CD8-positive, alpha-beta memory T cell (primary cell): ENCODE measurements around the gene ERCC5. TPM values are rescaled to one million over a fixed set of nuclear protein-coding genes. Genes with fewer than 3 reads are reported as not detected.

Source experiments
- CTCF ChIA-PET: fragments of 350-600 bp; sonication (Branson Sonifier 250); formaldehyde crosslinking; loops from one replicate; lab custom pipeline; 2021; ENCODE audit warnings: antibody characterized with exemption; lab: Charles Lee
- POLR2A ChIA-PET: fragments of 350-600 bp; sonication (Branson Sonifier 250); formaldehyde crosslinking; loops from one replicate; lab custom pipeline; 2021; ENCODE audit warnings: antibody characterized with exemption; lab: Charles Lee
- DNase-seq, 5 donors: peaks; one replicate each; pipeline versions ENCODE4 v3.0.0 to v3.0.0-alpha.2; 2020 to 2022; ENCODE audit warnings: mixed read lengths in 1 of 5
- H3K27ac ChIP-seq: one replicate; pipeline ENCODE4 v1.7.0; 2013; ENCODE audit warnings: low read depth, mild to moderate bottlenecking, low read length, moderate library complexity
- H3K27me3 ChIP-seq: 2 replicates; pipeline ENCODE4 v1.7.0; 2013; ENCODE audit warnings: low read length, mild to moderate bottlenecking; ENCODE audit not compliant: insufficient read depth, poor library complexity, severe bottlenecking
- H3K36me3 ChIP-seq: 2 replicates; pipeline ENCODE4 v1.7.0; 2013; ENCODE audit warnings: mild to moderate bottlenecking, low read length, moderate library complexity; ENCODE audit not compliant: insufficient read depth
- H3K4me1 ChIP-seq: 2 replicates; pipeline ENCODE4 v1.7.0; 2013; ENCODE audit warnings: mild to moderate bottlenecking, low read length, moderate library complexity; ENCODE audit not compliant: insufficient read depth
- H3K4me3 ChIP-seq: 2 replicates; pipeline ENCODE4 v1.7.0; 2013; ENCODE audit warnings: mild to moderate bottlenecking, low read length
- H3K9me3 ChIP-seq: 2 replicates; pipeline ENCODE4 v1.7.0; 2013; ENCODE audit warnings: mild to moderate bottlenecking, low read length
- H3K27ac Mint-ChIP-seq, 8 donors: one replicate each; pipeline ENCODE4 v1.8.0; 2020 to 2021; ENCODE audit warnings: mixed read lengths in 8 of 8, mild to moderate bottlenecking in 6 of 8, inconsistent platforms in 3 of 8, moderate library complexity in 3 of 8
- H3K27me3 Mint-ChIP-seq, 2 donors: one replicate each; pipeline ENCODE4 v1.8.0; 2020 to 2021; ENCODE audit warnings: mixed read lengths in 2 of 2, mild to moderate bottlenecking in 1 of 2, moderate library complexity in 1 of 2
- H3K36me3 Mint-ChIP-seq, 3 donors: one replicate each; pipeline ENCODE4 v1.8.0; 2020 to 2021; ENCODE audit warnings: mixed read lengths in 3 of 3, inconsistent platforms in 1 of 3, mild to moderate bottlenecking in 1 of 3
- H3K4me1 Mint-ChIP-seq, 3 donors: one replicate each; pipeline ENCODE4 v1.8.0; 2020 to 2021; ENCODE audit warnings: mixed read lengths in 3 of 3, inconsistent platforms in 1 of 3, mild to moderate bottlenecking in 1 of 3
- H3K4me3 Mint-ChIP-seq, 7 donors: one replicate each; pipeline ENCODE4 v1.8.0; 2020 to 2021; ENCODE audit warnings: mixed read lengths in 7 of 7, mild to moderate bottlenecking in 6 of 7, moderate library complexity in 4 of 7, inconsistent platforms in 2 of 7
- H3K9me3 Mint-ChIP-seq, 5 donors: one replicate each; pipeline ENCODE4 v1.8.0; 2020 to 2022; ENCODE audit warnings: mixed read lengths in 5 of 5, mild to moderate bottlenecking in 3 of 5, moderate library complexity in 2 of 5, inconsistent platforms in 1 of 5
- polyA plus RNA-seq: library from polyadenylated mRNA; unstranded; fragments of 300-500 nt; fragmentation: Illumina TruSeq; gene quantifications from one replicate; pipeline ENCODE4 v1.2.3, GENCODE V29; 2021
- total RNA-seq, 2 experiments: library from RNA; stranded (reverse); gene quantifications; one replicate each; pipeline ENCODE4 v1.2.3, GENCODE V29; 2021

The ERCC5 gene
- total and polyA plus RNA-seq, 3 experiments from 2014 or later, result 48.0 to 60.3 (median 48.8) TPM

DNA sequence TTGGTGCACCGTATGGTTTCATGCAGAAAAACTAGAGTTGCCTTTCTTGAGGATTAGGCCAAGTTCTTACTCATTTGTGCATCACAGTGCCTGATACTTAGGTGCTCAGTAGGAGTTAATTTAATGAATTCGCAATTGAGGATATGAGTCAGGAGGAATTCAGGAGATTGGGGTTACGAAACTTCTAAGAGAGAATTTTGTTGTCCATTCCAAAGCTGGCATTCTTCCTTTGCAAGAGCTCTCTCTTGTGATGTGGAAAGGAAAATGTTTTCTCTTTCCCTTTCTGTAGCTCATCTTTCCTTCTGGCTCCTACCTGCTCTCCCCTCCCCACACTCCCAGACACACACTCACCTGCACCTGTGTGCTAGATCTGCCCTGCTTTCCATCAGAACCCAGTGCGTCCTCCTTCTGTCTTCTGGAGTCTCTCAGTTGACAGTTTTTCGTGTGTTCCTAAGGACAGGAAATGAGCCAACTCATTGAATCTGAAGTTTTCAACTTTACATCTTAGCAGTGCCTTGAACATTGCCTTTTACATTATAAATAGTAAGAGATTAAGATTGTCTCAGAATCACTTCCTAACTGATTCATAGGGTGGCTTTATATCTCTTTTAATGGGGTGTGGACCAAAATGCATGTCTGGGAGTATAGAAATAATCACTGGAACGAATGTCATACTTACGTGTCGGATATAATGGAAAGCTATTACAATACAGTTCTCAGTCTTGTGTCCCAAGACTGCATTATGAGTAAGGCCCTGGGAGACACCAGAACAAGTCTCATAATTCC lies 19.7 kb upstream of the ERCC5 start:
- Mint-ChIP-seq H3K27me3 (no peaks in the 10 kb centered on the region), H3K27ac (peak overlapping the region in 2 of 8 donors; percentile 45 to 52), H3K4me1 (no peaks in the 10 kb centered on the region), H3K9me3 (no peaks in the 10 kb centered on the region), H3K36me3 (peaks cover 12 to 47% (median 13%) of the 10 kb centered on the region in 3 donors), H3K4me3 (no peak overlapping the region)
- CTCF ChIA-PET, result no interaction called here
- Histone ChIP-seq H3K4me3 (no peak overlapping the region), H3K4me1 (no peaks in the 10 kb centered on the region), H3K27ac (no peak overlapping the region), H3K36me3 (no peaks in the 10 kb centered on the region), H3K9me3 (no peaks in the 10 kb centered on the region), H3K27me3 (no peaks in the 10 kb centered on the region)
- no peak for DNase-seq
- POLR2A ChIA-PET, result no interaction called here

DNA sequence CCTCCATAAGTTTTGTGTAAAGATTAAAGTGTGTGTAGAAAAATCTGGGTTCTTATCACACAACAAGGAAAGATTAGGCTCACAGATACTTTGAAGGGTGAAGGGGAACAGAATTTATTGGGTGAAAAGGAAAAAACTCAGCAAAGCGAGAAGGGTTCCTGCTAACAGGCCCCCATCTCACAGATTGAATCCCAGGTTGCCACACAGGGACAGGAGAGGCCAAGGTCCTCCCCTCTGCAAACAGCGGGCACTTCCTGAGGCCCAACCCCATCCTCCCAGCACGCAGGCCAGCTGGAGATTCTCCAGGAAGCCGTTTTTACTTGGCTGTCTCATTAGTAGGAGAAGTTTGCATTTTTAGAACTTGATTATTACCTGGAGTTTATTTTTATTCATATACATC lies 15.2 kb upstream of the ERCC5 start:
- no peaks in the 10 kb centered on the region for H3K27me3 ChIP-seq
- ChIA-PET CTCF (interaction anchor here (1.0 to 1.2 kb wide), 2 partner anchors 9 to 30 kb away, joined by 3 to 4 read pairs; no protein-coding TSS in a partner anchor), POLR2A (no interaction called here)
- H3K9me3 Mint-ChIP-seq, result no peaks in the 10 kb centered on the region
- no peak overlapping the region for H3K27ac ChIP-seq
- H3K36me3 Mint-ChIP-seq, result peaks cover 0 to 44% (median 6%) of the 10 kb centered on the region in 3 donors
- H3K4me1 ChIP-seq, result no peaks in the 10 kb centered on the region
- no peaks in the 10 kb centered on the region for H3K9me3 ChIP-seq
- no peaks in the 10 kb centered on the region for H3K4me1 Mint-ChIP-seq
- H3K4me3 ChIP-seq, result no peak overlapping the region
- DNase-seq, result no peak
- no peak overlapping the region for H3K4me3 Mint-ChIP-seq
- peak overlapping the region in 2 of 8 donors; percentile 6 to 54 for H3K27ac Mint-ChIP-seq
- no peaks in the 10 kb centered on the region for H3K36me3 ChIP-seq
- H3K27me3 Mint-ChIP-seq, result no peaks in the 10 kb centered on the region

DNA sequence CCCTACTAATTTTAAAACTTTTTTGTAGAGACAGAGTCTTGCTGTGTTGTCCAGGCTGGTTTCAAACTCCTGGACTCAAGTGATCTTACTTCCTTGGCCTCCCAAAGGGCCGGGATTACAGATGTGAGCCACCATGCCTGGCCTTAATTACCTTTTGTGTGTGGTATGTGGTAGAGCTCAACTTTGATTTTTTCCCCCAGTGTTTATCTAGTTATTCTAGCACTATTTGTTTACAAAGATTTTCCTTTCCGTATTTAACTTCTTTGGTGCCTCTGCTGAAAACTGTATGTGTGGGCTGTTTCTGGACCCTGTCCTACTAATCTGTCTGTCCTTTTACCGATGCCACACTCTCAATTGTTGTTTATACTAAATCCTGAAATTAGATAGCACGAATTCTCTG lies 9.4 kb upstream of the ERCC5 start:
- Mint-ChIP-seq H3K9me3 (no peaks in the 10 kb centered on the region), H3K4me3 (no peak overlapping the region), H3K36me3 (peaks cover 0 to 50% (median 16%) of the 10 kb centered on the region in 3 donors), H3K27me3 (no peaks in the 10 kb centered on the region), H3K27ac (peak overlapping the region in 1 of 8 donors; percentile 7), H3K4me1 (no peaks in the 10 kb centered on the region)
- H3K4me1 ChIP-seq, result no peaks in the 10 kb centered on the region
- H3K36me3 ChIP-seq, result no peaks in the 10 kb centered on the region
- no peak overlapping the region for H3K4me3 ChIP-seq
- H3K27ac ChIP-seq, result no peak overlapping the region
- H3K27me3 ChIP-seq, result no peaks in the 10 kb centered on the region
- H3K9me3 ChIP-seq, result no peaks in the 10 kb centered on the region
- CTCF ChIA-PET, result interaction anchor here (0.8 kb wide), 1 partner anchor 36 kb away, joined by 3 read pairs; no protein-coding TSS in a partner anchor
- POLR2A ChIA-PET, result no interaction called here
- DNase-seq, result no peak

DNA sequence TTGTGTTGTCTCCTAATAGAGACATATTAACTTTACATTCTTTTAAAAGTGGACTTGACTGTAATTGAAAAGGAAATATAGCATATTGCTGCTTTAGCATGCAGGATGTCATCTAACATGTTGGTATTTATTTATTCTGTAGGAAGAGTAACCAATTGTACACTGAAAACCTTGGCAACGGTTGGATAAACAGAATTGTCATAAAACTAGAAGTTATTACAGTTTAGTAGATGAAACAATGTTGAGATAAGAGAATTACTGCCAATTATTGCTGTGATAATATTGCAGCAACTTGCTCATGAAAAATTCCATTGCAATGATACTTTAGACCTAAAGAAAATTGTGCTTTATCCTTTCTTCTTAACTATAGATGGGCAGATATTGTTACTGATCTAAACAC lies 7.6 kb upstream of the ERCC5 start:
- CTCF ChIA-PET, result no interaction called here
- H3K27me3 Mint-ChIP-seq, result no peaks in the 10 kb centered on the region
- Histone ChIP-seq H3K27me3 (no peaks in the 10 kb centered on the region), H3K9me3 (no peaks in the 10 kb centered on the region), H3K27ac (no peak overlapping the region), H3K36me3 (no peaks in the 10 kb centered on the region), H3K4me3 (no peak overlapping the region), H3K4me1 (no peaks in the 10 kb centered on the region)
- peaks cover 0 to 43% (median 16%) of the 10 kb centered on the region in 3 donors for H3K36me3 Mint-ChIP-seq
- no peak overlapping the region for H3K4me3 Mint-ChIP-seq
- no peak overlapping the region for H3K27ac Mint-ChIP-seq
- no peaks in the 10 kb centered on the region for H3K4me1 Mint-ChIP-seq
- H3K9me3 Mint-ChIP-seq, result no peaks in the 10 kb centered on the region
- DNase-seq, result no peak
- POLR2A ChIA-PET, result no interaction called here

DNA sequence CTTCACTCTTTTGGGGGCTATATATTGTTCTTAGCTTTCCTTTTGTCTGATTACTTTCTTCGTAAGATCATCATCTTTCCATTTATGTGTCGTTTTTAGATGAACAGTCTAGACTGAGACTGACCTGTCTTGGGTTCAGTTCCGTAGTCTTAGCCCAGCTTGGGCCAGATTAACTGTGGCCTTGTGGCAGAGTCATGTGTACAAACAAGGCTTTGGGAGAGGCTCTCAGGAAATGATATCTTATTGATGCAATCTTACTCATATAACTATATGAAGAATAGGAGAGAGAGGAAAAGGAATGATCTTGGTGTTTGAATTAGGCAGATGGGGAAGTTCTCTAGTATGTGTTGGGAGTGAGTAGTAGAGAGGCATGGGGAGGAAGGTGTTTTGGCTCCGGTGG lies 6.8 kb upstream of the ERCC5 start:
- peak overlapping the region in 3 of 8 donors; percentile 0 to 2 (median 1) for H3K27ac Mint-ChIP-seq
- ChIA-PET CTCF (no interaction called here), POLR2A (no interaction called here)
- H3K4me3 ChIP-seq, result no peak overlapping the region
- H3K27me3 Mint-ChIP-seq, result no peaks in the 10 kb centered on the region
- no peaks in the 10 kb centered on the region for H3K9me3 Mint-ChIP-seq
- peak overlapping the region in 1 of 7 donors; percentile 1 for H3K4me3 Mint-ChIP-seq
- H3K9me3 ChIP-seq, result no peaks in the 10 kb centered on the region
- no peaks in the 10 kb centered on the region for H3K4me1 Mint-ChIP-seq
- no peaks in the 10 kb centered on the region for H3K36me3 ChIP-seq
- H3K27me3 ChIP-seq, result no peaks in the 10 kb centered on the region
- peaks cover 0 to 40% (median 12%) of the 10 kb centered on the region in 3 donors for H3K36me3 Mint-ChIP-seq
- DNase-seq, result no peak
- H3K27ac ChIP-seq, result no peak overlapping the region
- no peaks in the 10 kb centered on the region for H3K4me1 ChIP-seq

DNA sequence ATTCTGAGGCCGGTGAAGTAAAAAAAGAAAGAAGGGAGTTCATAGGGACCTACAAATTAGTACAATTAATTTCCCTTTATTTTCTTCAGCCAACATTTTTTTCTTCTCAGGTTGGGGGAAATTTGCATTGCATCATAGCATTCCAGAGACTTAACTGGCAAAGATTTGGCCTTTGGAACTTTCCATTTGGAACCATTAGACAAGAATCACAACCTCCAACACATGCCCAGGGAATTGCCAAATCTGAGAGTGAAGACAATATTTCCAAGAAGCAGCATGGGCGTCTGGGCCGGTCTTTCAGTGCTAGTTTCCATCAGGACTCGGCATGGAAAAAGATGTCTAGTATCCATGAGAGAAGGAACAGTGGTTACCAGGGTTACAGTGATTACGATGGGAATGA lies 6.4 kb upstream of the ERCC5 start:
- H3K9me3 Mint-ChIP-seq, result no peaks in the 10 kb centered on the region
- CTCF ChIA-PET, result no interaction called here

DNA sequence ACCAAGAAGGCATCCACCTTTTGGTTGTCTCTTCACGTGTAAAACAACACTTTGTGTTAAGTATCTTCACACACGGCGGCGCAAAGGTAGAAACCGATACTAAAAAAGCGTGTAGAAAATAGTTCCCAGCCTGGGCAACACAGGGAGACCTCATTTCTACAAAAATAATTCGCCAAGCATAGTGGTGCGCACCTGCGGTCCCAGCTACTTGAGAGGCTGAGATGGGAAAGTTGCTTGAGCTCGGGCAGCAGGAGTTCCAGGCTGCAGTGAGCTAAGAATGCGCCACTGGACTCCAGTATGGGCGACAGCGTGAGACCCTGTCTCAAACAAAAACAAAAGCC lies 573 bp upstream of the ERCC5 start:
- H3K9me3 ChIP-seq, result no peaks in the 10 kb centered on the region
- no peak for DNase-seq
- peak overlapping the region; percentile 93 to 100 (median 99) for H3K27ac Mint-ChIP-seq
- peaks cover 0 to 36% (median 5%) of the 10 kb centered on the region in 3 donors for H3K36me3 Mint-ChIP-seq
- no peaks in the 10 kb centered on the region for H3K27me3 ChIP-seq
- H3K4me1 ChIP-seq, result peaks cover 38% of the 10 kb centered on the region
- ChIA-PET POLR2A (interaction anchor here (0.6 to 4.7 kb wide), 10 partner anchors 28 to 1227 kb away, joined by 3 to 171 read pairs (median 4); partner anchors contain the start of genes BIVM, POGLUT2, TEX30 and TPP2), CTCF (interaction anchor here (0.7 to 4.8 kb wide), 10 partner anchors 10 to 266 kb away, joined by 3 to 36 read pairs (median 7); partner anchors contain the start of genes BIVM, POGLUT2 and TEX30)
- H3K4me3 Mint-ChIP-seq, result peak overlapping the region; percentile 91 to 99 (median 97)
- no peaks in the 10 kb centered on the region for H3K36me3 ChIP-seq
- peaks cover 37 to 47% (median 46%) of the 10 kb centered on the region in 3 donors for H3K4me1 Mint-ChIP-seq
- H3K27me3 Mint-ChIP-seq, result peaks cover 0 to 5% of the 10 kb centered on the region in 2 donors
- H3K4me3 ChIP-seq, result peak overlapping the region; percentile 97
- H3K9me3 Mint-ChIP-seq, result peaks cover 0 to 2% (median 0%) of the 10 kb centered on the region in 5 donors
- peak overlapping the region; percentile 99 for H3K27ac ChIP-seq

More for the DNA sequence above, 6.4 kb upstream of the ERCC5 start:
- POLR2A ChIA-PET, result no interaction called here
- Histone ChIP-seq H3K4me3 (no peak overlapping the region), H3K4me1 (peaks cover under 1% of the 10 kb centered on the region), H3K27me3 (no peaks in the 10 kb centered on the region), H3K9me3 (no peaks in the 10 kb centered on the region), H3K27ac (no peak overlapping the region), H3K36me3 (no peaks in the 10 kb centered on the region)
- Mint-ChIP-seq H3K4me3 (peak overlapping the region in 1 of 7 donors; percentile 2), H3K36me3 (peaks cover 0 to 36% (median 11%) of the 10 kb centered on the region in 3 donors), H3K4me1 (peaks cover 2% of the 10 kb centered on the region in 3 donors), H3K27ac (peak overlapping the region in 2 of 8 donors; percentile 1 to 2), H3K27me3 (no peaks in the 10 kb centered on the region)
- no peak for DNase-seq
